Astrocyte (in vitro differentiated cells and primary cell): Measurements from ENCODE around the gene ISG20L2.

Source experiments
- EZH2 ChIP-seq: IDR thresholded peaks from 2 replicates; pipeline ENCODE4 v1.6.1; 2012; ENCODE audit warnings: mild to moderate bottlenecking, low read length, inconsistent platforms; ENCODE audit not compliant: insufficient read depth
- TF ChIP-seq, protein P1 (sequence below): IDR thresholded peaks from 2 replicates; pipeline ENCODE4 v1.5.1; 2011; ENCODE audit warnings: low read depth, mild to moderate bottlenecking, inconsistent platforms, low read length, moderate library complexity; ENCODE audit not compliant: insufficient read depth

GRCh38 chr1:156760092-156760795 lies 31.7 kb upstream of the ISG20L2 start:
- TF ChIP-seq, protein P1, sequence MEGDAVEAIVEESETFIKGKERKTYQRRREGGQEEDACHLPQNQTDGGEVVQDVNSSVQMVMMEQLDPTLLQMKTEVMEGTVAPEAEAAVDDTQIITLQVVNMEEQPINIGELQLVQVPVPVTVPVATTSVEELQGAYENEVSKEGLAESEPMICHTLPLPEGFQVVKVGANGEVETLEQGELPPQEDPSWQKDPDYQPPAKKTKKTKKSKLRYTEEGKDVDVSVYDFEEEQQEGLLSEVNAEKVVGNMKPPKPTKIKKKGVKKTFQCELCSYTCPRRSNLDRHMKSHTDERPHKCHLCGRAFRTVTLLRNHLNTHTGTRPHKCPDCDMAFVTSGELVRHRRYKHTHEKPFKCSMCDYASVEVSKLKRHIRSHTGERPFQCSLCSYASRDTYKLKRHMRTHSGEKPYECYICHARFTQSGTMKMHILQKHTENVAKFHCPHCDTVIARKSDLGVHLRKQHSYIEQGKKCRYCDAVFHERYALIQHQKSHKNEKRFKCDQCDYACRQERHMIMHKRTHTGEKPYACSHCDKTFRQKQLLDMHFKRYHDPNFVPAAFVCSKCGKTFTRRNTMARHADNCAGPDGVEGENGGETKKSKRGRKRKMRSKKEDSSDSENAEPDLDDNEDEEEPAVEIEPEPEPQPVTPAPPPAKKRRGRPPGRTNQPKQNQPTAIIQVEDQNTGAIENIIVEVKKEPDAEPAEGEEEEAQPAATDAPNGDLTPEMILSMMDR, result no peak
- no peak for TF ChIP-seq EZH2
